ENCODE results near the gene MICAL3.

The MICAL3 gene

GRCh38 chr22:17922925-17923903 is 101.1 kb downstream of the MICAL3 start:
- no peak for DNase-seq

GRCh38 chr22:17921871-17922821 is 102.2 kb downstream of the MICAL3 start:
- DNase-seq: no peak

GRCh38 chr22:17920992-17921650 is 103.2 kb downstream of the MICAL3 start:
- no peak for DNase-seq

GRCh38 chr22:17920145-17920605 is 104.2 kb downstream of the MICAL3 start:
- DNase-seq: no peak

- no peak for DNase-seq
Measured at GRCh38 chr22:17919276-17920144, 104.9 kb downstream of the MICAL3 start.

- no peak for DNase-seq
Measured at GRCh38 chr22:17918840-17919239, 105.5 kb downstream of the MICAL3 start.

- DNase-seq: no peak
Measured at GRCh38 chr22:17917490-17917983, 106.8 kb downstream of the MICAL3 start.

- DNase-seq: no peak
Measured at GRCh38 chr22:17916226-17916889, 108.0 kb downstream of the MICAL3 start.

GRCh38 chr22:17915676-17916075 is 108.7 kb downstream of the MICAL3 start:
- DNase-seq: no peak

- DNase-seq: no peak
Measured at GRCh38 chr22:17915188-17915587, 109.2 kb downstream of the MICAL3 start.

GRCh38 chr22:17914474-17914873 is 109.9 kb downstream of the MICAL3 start:
- DNase-seq: no peak

- DNase-seq: no peak
Measured at GRCh38 chr22:17913801-17914347, 110.5 kb downstream of the MICAL3 start.

- DNase-seq: no peak
Measured at GRCh38 chr22:17912945-17913721, 111.2 kb downstream of the MICAL3 start.

- DNase-seq: no peak
Measured at GRCh38 chr22:17911887-17912286, 112.5 kb downstream of the MICAL3 start.

GRCh38 chr22:17911312-17911705 is 113.1 kb downstream of the MICAL3 start:
- DNase-seq: no peak

GRCh38 chr22:17910561-17911311 is 113.6 kb downstream of the MICAL3 start:
- DNase-seq: no peak

GRCh38 chr22:17907748-17908051 is 116.7 kb downstream of the MICAL3 start:
- no peak for DNase-seq

GRCh38 chr22:17906978-17907747 is 117.2 kb downstream of the MICAL3 start:
- no peak for DNase-seq

Measured in stimulated activated naive CD4-positive, alpha-beta T cell (primary cell).